ENCODE measurements around the gene ZFC3H1.

GRCh38 chr12:71642264-71642663, 21.4 kb downstream of the ZFC3H1 start:
- TF ChIP-seq, protein P1, sequence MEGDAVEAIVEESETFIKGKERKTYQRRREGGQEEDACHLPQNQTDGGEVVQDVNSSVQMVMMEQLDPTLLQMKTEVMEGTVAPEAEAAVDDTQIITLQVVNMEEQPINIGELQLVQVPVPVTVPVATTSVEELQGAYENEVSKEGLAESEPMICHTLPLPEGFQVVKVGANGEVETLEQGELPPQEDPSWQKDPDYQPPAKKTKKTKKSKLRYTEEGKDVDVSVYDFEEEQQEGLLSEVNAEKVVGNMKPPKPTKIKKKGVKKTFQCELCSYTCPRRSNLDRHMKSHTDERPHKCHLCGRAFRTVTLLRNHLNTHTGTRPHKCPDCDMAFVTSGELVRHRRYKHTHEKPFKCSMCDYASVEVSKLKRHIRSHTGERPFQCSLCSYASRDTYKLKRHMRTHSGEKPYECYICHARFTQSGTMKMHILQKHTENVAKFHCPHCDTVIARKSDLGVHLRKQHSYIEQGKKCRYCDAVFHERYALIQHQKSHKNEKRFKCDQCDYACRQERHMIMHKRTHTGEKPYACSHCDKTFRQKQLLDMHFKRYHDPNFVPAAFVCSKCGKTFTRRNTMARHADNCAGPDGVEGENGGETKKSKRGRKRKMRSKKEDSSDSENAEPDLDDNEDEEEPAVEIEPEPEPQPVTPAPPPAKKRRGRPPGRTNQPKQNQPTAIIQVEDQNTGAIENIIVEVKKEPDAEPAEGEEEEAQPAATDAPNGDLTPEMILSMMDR (IDR thresholded peaks at IDR 0.05): no peak
- TF ChIP-seq EP300 (IDR thresholded peaks at IDR 0.05) (no peak), POLR2AphosphoS5 (IDR thresholded peaks at IDR 0.05) (no peak), POLR2A (IDR thresholded peaks at IDR 0.05) (no peak)
